Rectal smooth muscle tissue (tissue), 1 donor: ENCODE measurements around the gene UVRAG.
"Not testable (repeated sequence)": the region's sequence is repeated elsewhere in the genome, so short reads cannot be mapped to it uniquely, and the experiment has no call there.

ENCODE experiments used
- H3K27ac ChIP-seq: one replicate; pipeline ENCODE4 v1.7.0; 2013; ENCODE audit warnings: low read depth, low read length, inconsistent platforms
- H3K27me3 ChIP-seq: one replicate; pipeline ENCODE4 v1.7.0; 2013; ENCODE audit warnings: low read length; ENCODE audit not compliant: control insufficient read depth, insufficient read depth
- H3K36me3 ChIP-seq: one replicate; pipeline ENCODE4 v1.7.0; 2013; ENCODE audit warnings: low read length; ENCODE audit not compliant: control insufficient read depth, insufficient read depth
- H3K4me1 ChIP-seq: one replicate; pipeline ENCODE4 v1.7.0; 2013; ENCODE audit warnings: low read length; ENCODE audit not compliant: control insufficient read depth, insufficient read depth
- H3K4me3 ChIP-seq: one replicate; pipeline ENCODE4 v1.7.0; 2013; ENCODE audit warnings: low read length
- H3K9ac ChIP-seq: one replicate; pipeline ENCODE4 v1.7.0; 2013; ENCODE audit warnings: low read length

UVRAG gene

GRCh38 chr11:76047766-76048165 is 232.8 kb downstream of the UVRAG start:
- no peak overlapping the region for H3K27ac ChIP-seq
- no peak overlapping the region for H3K9ac ChIP-seq
- H3K27me3 ChIP-seq = no peaks in the 10 kb centered on the region
- H3K4me3 ChIP-seq = no peak overlapping the region
- H3K36me3 ChIP-seq = no peaks in the 10 kb centered on the region
- H3K4me1 ChIP-seq = no peaks in the 10 kb centered on the region

- Histone ChIP-seq H3K4me1 (no peaks in the 10 kb centered on the region), H3K27me3 (no peaks in the 10 kb centered on the region), H3K9ac (no peak overlapping the region), H3K27ac (no peak overlapping the region), H3K36me3 (no peaks in the 10 kb centered on the region), H3K4me3 (no peak overlapping the region)
These were observed 233.8 kb downstream of the UVRAG start for GRCh38 chr11:76048763-76049162.

DNA sequence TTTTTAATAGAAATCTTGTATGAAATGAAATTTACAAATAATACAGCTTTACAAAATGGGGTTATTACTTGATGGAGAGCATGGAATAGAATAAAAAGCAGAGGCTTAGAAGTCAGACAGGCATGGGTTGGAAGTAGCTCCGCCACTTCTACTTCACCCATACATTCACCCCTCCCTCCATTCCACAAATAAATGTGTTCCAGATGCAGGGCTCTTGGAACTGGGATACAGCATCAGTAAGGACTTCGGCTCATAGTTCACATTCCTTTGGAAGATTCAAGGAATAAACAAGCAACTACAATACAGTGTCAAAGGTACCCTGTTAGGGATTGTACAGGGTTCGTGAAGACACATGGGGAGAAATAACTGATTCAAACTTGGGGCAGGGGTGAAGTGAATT is 234.5 kb downstream of the UVRAG start:
- H3K36me3 ChIP-seq = no peaks in the 10 kb centered on the region
- H3K9ac ChIP-seq = no peak overlapping the region
- no peaks in the 10 kb centered on the region for H3K4me1 ChIP-seq
- H3K4me3 ChIP-seq = no peak overlapping the region
- H3K27ac ChIP-seq = no peak overlapping the region
- no peaks in the 10 kb centered on the region for H3K27me3 ChIP-seq

GRCh38 chr11:76051937-76052336 is 236.9 kb downstream of the UVRAG start:
- Histone ChIP-seq H3K4me3 (no peak overlapping the region), H3K27ac (no peak overlapping the region), H3K4me1 (no peaks in the 10 kb centered on the region), H3K36me3 (no peaks in the 10 kb centered on the region), H3K9ac (no peak overlapping the region), H3K27me3 (no peaks in the 10 kb centered on the region)

- no peaks in the 10 kb centered on the region for H3K27me3 ChIP-seq
- H3K9ac ChIP-seq = no peak overlapping the region
- no peak overlapping the region for H3K27ac ChIP-seq
- no peaks in the 10 kb centered on the region for H3K36me3 ChIP-seq
- H3K4me3 ChIP-seq = no peak overlapping the region
- no peaks in the 10 kb centered on the region for H3K4me1 ChIP-seq
These were observed 239.3 kb downstream of the UVRAG start for GRCh38 chr11:76054330-76054729.

- no peaks in the 10 kb centered on the region for H3K27me3 ChIP-seq
- no peak overlapping the region for H3K4me3 ChIP-seq
- no peak overlapping the region for H3K9ac ChIP-seq
- H3K4me1 ChIP-seq = no peaks in the 10 kb centered on the region
- no peaks in the 10 kb centered on the region for H3K36me3 ChIP-seq
- H3K27ac ChIP-seq = no peak overlapping the region
These were observed 241.9 kb downstream of the UVRAG start for GRCh38 chr11:76056876-76057275.

DNA sequence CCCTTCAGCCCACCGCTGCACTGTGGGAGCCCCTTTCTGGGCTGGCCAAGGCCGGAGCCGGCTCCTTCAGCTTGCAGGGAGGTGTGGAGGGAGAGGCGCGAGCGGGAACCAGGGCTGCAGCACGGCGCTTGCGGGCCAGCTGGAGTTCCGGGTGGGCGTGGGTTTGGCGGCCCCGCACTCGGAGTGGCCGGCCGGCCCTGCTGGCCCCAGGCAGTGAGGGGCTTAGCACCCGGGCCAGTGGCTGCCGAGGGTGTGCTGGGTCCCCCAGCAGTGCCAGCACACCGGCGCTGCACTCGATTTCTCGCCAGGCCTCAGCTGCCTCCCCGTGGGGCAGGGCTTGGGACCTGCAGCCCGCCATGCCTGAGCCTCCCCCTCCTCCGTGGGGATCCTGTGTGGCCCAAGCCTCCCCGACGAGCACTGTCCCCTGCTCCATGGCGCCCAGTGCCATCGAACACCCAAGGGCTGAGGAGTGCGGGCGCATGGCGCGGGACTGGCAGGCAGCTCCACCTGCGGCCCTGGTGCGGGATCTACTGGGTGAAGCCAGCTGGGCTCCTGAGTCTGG is 245.5 kb downstream of the UVRAG start:
- H3K36me3 ChIP-seq, H3K4me1 ChIP-seq, H3K27me3 ChIP-seq: not testable (repeated sequence)

GRCh38 chr11:76062733-76063132 is 247.7 kb downstream of the UVRAG start:
- Histone ChIP-seq H3K36me3 (no peaks in the 10 kb centered on the region), H3K4me3 (no peak overlapping the region)

More for the DNA sequence above, 245.5 kb downstream of the UVRAG start:
- not testable (repeated sequence) for H3K27ac ChIP-seq, H3K4me3 ChIP-seq, H3K9ac ChIP-seq

DNA sequence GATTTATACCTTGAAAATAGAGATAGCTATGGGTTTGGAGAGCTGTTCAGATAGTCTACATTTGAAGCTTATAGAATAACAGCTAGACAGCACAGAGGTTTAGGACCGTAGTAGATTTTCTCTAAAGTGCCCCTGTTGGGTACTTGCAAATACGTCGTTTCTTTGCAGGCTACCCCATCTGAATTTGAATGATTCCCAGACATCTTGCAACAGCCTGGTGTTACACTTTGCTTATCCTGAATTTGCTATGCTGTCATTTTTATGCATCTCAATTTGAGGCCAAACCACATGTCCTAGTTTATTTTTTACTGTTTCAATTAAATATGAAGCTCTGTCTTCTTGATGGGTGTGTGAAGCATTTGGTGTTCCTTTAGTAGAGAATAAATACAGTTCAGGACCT is 249.2 kb downstream of the UVRAG start:
- no peak overlapping the region for H3K4me3 ChIP-seq

More at GRCh38 chr11:76062733-76063132, 247.7 kb downstream of the UVRAG start:
- H3K27ac ChIP-seq = no peak overlapping the region
- H3K27me3 ChIP-seq = no peaks in the 10 kb centered on the region
- no peak overlapping the region for H3K9ac ChIP-seq
- no peaks in the 10 kb centered on the region for H3K4me1 ChIP-seq

DNA sequence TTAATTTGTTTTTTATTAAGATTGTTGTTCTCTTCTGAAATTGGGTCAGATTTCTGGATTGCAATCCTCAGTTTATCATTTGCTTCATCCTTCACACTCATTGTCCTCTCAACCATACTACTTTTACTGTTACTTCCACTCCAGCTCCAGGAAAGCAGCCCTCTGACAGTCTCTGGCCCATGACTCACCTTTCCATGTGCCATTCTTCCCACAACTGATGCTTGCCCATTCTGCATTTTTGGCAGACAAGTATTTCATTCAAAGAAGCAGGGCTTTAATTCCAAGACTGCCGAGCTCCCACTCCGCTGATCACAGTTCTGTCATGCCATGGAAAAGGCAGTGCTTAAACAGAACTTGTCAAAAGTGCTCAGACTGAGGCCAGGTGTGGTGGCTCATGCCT is 252.1 kb downstream of the UVRAG start:
- no peaks in the 10 kb centered on the region for H3K4me1 ChIP-seq

More for the DNA sequence above, 249.2 kb downstream of the UVRAG start:
- no peaks in the 10 kb centered on the region for H3K4me1 ChIP-seq
- H3K9ac ChIP-seq = no peak overlapping the region
- no peak overlapping the region for H3K27ac ChIP-seq
- H3K27me3 ChIP-seq = no peaks in the 10 kb centered on the region
- no peaks in the 10 kb centered on the region for H3K36me3 ChIP-seq

GRCh38 chr11:76069001-76069400 is 254.0 kb downstream of the UVRAG start:
- no peak overlapping the region for H3K4me3 ChIP-seq
- H3K36me3 ChIP-seq = no peaks in the 10 kb centered on the region
- no peak overlapping the region for H3K27ac ChIP-seq
- H3K4me1 ChIP-seq = no peaks in the 10 kb centered on the region
- H3K9ac ChIP-seq = no peak overlapping the region
- H3K27me3 ChIP-seq = no peaks in the 10 kb centered on the region

More for the DNA sequence above, 252.1 kb downstream of the UVRAG start:
- Histone ChIP-seq H3K27ac (no peak overlapping the region), H3K27me3 (no peaks in the 10 kb centered on the region), H3K4me3 (no peak overlapping the region), H3K36me3 (no peaks in the 10 kb centered on the region), H3K9ac (no peak overlapping the region)

- no peaks in the 10 kb centered on the region for H3K36me3 ChIP-seq
- H3K9ac ChIP-seq = no peak overlapping the region
- no peak overlapping the region for H3K27ac ChIP-seq
- no peaks in the 10 kb centered on the region for H3K27me3 ChIP-seq
- no peak overlapping the region for H3K4me3 ChIP-seq
- H3K4me1 ChIP-seq = peaks cover 2% of the 10 kb centered on the region
These were observed 256.1 kb downstream of the UVRAG start for GRCh38 chr11:76071090-76071489.

GRCh38 chr11:76073724-76074123 is 258.7 kb downstream of the UVRAG start:
- Histone ChIP-seq H3K27me3 (no peaks in the 10 kb centered on the region), H3K4me3 (no peak overlapping the region), H3K4me1 (peaks cover 2% of the 10 kb centered on the region), H3K9ac (no peak overlapping the region), H3K36me3 (no peaks in the 10 kb centered on the region), H3K27ac (no peak overlapping the region)
